K562 (cell line): ENCODE data around the gene NRSN2. TPM values are rescaled to one million over a fixed set of nuclear protein-coding genes. Genes with fewer than 3 reads are reported as not detected.

Experiments
- ATF1 ChIP-seq, 2 experiments: fragments of 450-650 bp in 1 of 2; IDR thresholded peaks; 2 replicates each; pipeline ENCODE4 v1.6.1; 2016; ENCODE audit warnings: missing compliant biosample characterization in 1 of 2, missing genetic modification characterization in 1 of 2
- ETV6 ChIP-seq, 3 experiments: fragments of 150-350 bp in 1 of 3; sonication (generic) in 1 of 3; formaldehyde crosslinking in 1 of 3; IDR thresholded peaks; 2 replicates each; pipeline versions ENCODE4 v1.6.1 to v1.8.0; 2014 to 2022; ENCODE audit warnings: borderline replicate concordance in 2 of 3, low read depth in 2 of 3, antibody characterized with exemption in 1 of 3, low read length in 1 of 3, mild to moderate bottlenecking in 1 of 3, missing genetic modification reagents in 1 of 3
- HOMEZ ChIP-seq: fragments of 250-450 bp; sonication (Bioruptor Pico); IDR thresholded peaks from 2 replicates; pipeline ENCODE4 v1.4.0; 2020; ENCODE audit warnings: mild to moderate bottlenecking, moderate library complexity
- KLF16 ChIP-seq: IDR thresholded peaks from 2 replicates; pipeline ENCODE4 v1.6.1; 2016; ENCODE audit warnings: antibody characterized with exemption
- MCM7 ChIP-seq, 2 experiments: fragments of 450-650 bp; IDR thresholded peaks; 2 replicates each; pipeline ENCODE4 v1.6.1; 2016 to 2018
- NFE2L1 ChIP-seq: fragments of 450-650 bp; IDR thresholded peaks from 2 replicates; pipeline ENCODE4 v1.6.1; 2016; ENCODE audit warnings: missing genetic modification characterization, low read depth, mild to moderate bottlenecking, missing compliant biosample characterization, moderate library complexity, borderline replicate concordance
- POU5F1 ChIP-seq: fragments of 150-350 bp; IDR thresholded peaks from 2 replicates; pipeline ENCODE4 v1.6.1; 2014; ENCODE audit warnings: borderline replicate concordance, low read length, low read depth, mild to moderate bottlenecking; ENCODE audit not compliant: partially characterized antibody
- REST ChIP-seq, 2 experiments: fragments of 450-650 bp; formaldehyde crosslinking in 1 of 2; IDR thresholded peaks; 2 replicates each; pipeline versions ENCODE4 v1.4.0 to v1.6.1; 2014 to 2020; ENCODE audit warnings: mild to moderate bottlenecking in 2 of 2, borderline replicate concordance in 1 of 2, low read depth in 1 of 2
- polyA plus RNA-seq, 8 experiments: library from polyadenylated mRNA; depleted of rRNA in 4 of 8; stranded (reverse) in 5 of 8; unstranded in 3 of 8; fragments of >200 nt; fragmentation: Nextera tagmentation in 2 of 8; fragmentation: Illumina TruSeq in 1 of 8; extraction: Ambion mirVana in 2 of 8; extraction: Trizol in 1 of 8; gene quantifications; 2 replicates each; pipeline versions ENCODE4 v1.2.1 to v1.2.3, GENCODE V29; 2011 to 2014; ENCODE audit warnings: inconsistent platforms in 1 of 8, missing spikeins in 1 of 8
- total RNA-seq, 7 experiments: library from RNA; depleted of rRNA in 6 of 7; stranded (reverse); fragments of >200 nt in 6 of 7; fragmentation: Illumina TruSeq in 2 of 7; extraction: Trizol in 2 of 7; gene quantifications; 2 replicates each; pipeline versions ENCODE4 v1.2.1 to v1.2.3, GENCODE V29; 2011 to 2021; ENCODE audit warnings: low replicate concordance in 1 of 7
- TF ChIP-seq, protein P1 (sequence below): fragments of 450-650 bp; IDR thresholded peaks from 2 replicates; pipeline ENCODE4 v1.6.1; 2014; ENCODE audit warnings: low read depth, mild to moderate bottlenecking, moderate library complexity, borderline replicate concordance

Gene NRSN2
- total and polyA plus RNA-seq, 9 of the 15 experiments (the other 6 are each of a cell fraction or from before 2014, with no cell fraction given) = 7.5 to 29.7 (median 11.1) TPM

DNA sequence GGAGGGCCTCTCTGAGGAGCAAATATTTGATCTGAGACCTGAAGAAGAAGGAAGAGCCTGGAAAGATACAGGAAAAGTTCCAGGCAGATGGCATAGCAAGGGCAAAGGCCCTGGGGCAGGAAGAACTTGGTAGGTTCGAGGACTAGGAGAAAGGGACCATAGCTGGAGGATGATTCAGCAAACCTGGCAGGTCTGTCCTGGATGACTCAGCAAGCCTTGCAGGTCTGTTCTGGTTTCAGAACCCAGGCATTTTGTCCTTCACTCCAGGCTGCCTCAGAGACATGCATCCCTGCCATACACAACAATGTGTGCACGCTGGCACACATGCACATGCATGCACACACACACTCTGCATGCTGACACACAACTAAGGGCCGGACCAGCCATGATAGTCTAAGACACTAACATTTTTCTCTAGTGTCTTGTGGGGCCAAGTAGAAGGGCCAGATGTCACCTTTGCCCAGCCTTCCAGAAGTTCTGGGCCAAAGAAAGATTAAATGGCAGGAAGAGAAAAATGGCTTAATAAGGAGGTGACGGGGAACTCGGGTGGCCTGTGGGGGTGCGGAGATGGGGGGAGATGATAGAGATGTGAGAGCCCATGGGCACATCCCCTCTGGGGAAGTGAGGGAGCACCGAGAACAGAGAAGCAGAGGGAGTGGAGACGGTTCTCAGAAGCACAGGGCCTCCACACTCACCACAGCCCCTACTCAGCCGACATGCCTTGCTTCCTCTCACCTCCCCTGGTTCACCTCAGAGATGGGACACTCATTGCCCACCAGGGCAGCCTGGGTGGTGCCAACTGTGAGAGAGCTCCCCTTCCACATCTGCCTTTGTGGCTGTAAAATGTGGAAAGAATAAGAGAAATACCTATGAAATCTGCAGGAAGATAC, 18.2 kb downstream of the NRSN2 start (continued):
- TF ChIP-seq HOMEZ (CRISPR knock-in tag) = no peak
- TF ChIP-seq KLF16 = no peak
- no peak for TF ChIP-seq ETV6 (IDR thresholded peaks at IDR 0.05; ENCODE audit: borderline replicate concordance in 1 of 2, low read depth in 2 of 2, low read length in 1 of 2)
- no peak for TF ChIP-seq ETV6 (CRISPR knock-in tag; IDR thresholded peaks at IDR 0.05; ENCODE audit: borderline replicate concordance)
- TF ChIP-seq REST (IDR thresholded peaks at IDR 0.05; ENCODE audit: borderline replicate concordance) = peak; percentile 75
- no peak for TF ChIP-seq REST (CRISPR knock-in tag; IDR thresholded peaks at IDR 0.05; ENCODE audit: low read depth)
- TF ChIP-seq ATF1 (CRISPR knock-in tag; IDR thresholded peaks at IDR 0.05) = no peak
- peak; percentile 17; the same call in 1 of the 2 replicates for TF ChIP-seq ATF1 (tag; IDR thresholded peaks at IDR 0.05)
- no peak for TF ChIP-seq MCM7 (IDR thresholded peaks at IDR 0.05)
- TF ChIP-seq POU5F1 = no peak
- peak; percentile 85 for TF ChIP-seq NFE2L1 (tag)
- TF ChIP-seq, protein P1, sequence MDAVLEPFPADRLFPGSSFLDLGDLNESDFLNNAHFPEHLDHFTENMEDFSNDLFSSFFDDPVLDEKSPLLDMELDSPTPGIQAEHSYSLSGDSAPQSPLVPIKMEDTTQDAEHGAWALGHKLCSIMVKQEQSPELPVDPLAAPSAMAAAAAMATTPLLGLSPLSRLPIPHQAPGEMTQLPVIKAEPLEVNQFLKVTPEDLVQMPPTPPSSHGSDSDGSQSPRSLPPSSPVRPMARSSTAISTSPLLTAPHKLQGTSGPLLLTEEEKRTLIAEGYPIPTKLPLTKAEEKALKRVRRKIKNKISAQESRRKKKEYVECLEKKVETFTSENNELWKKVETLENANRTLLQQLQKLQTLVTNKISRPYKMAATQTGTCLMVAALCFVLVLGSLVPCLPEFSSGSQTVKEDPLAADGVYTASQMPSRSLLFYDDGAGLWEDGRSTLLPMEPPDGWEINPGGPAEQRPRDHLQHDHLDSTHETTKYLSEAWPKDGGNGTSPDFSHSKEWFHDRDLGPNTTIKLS = no peak
